NCI-H69 (cell line): ENCODE measurements around the gene CLTCL1.
A peak's percentile ranks its signal among the peaks of the same experiment; 100 is the strongest.

Source experiments
- DNase-seq: peaks from one replicate; lab custom pipeline; 2025; lab: John Stamatoyannopoulos, UW

The CLTCL1 gene

DNA sequence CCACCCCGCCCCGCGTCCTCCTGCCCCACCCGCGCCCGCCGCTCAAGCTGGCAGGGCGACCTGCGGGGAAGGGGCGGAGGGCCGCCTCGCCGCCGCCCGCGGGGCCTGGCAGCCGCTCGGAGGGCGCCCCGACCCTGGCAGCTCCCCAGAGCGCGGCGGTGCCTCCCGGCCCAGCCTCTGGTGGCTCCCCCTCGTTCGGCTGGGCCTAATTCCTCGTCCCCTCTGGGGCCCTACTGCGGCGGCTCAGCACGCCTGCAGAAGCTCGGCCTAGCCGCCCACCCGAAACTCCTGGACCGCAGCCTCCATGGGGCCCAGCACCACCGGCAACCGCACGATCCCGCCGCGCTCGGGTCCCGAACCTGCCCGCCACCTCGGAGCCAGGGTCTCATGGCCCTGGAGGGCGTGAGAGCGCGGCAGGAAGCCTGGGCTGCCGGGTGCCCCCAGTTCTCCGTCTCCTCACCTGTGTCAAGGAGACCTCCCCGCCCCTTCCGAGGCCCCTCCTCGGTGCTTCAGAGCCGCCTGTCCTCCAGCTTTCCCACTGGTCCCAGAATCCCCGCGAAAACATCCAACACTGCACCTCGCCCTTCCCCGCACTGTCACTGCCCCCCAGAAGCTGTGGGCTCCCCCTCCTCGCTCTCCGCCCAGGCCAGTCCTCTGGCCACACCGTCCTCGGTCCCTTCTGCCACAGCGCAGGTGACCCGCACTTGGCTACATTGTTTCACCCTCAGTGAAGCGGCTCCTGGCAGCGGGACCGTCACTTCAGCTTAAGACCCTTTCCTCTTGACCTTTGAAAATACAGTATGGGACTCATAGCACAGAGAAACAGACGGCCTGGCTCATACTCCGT lies 140.8 kb downstream of the CLTCL1 start:
- no peak for DNase-seq

DNA sequence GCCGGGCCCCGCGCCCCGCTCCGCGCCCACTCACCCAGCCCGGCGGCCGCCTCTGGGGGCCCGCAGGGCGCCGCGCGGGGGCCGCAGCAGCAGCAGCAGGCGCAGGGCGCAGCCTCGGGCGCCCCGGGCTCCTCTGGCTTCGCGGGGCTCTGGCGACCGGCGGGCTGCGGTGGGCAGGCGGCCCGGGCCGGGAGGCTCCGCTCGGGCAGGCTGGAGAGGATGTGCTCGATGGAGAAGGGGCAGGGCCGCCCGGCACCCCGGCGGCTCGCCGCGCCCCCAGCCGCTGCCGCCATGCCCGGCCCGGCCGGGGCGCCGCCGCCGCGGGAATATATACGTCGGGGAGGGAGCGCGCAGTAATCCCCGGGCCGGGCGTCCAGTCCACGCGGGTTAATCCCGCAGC lies 141.5 kb downstream of the CLTCL1 start, which contains the start of gene GSC2:
Gene GSC2, minus strand, starts transcription at position 302 of the 400 bp plus-strand sequence. Its CDS starts 9 bp downstream, at position 293.
- DNase-seq = peak; percentile 45

DNA sequence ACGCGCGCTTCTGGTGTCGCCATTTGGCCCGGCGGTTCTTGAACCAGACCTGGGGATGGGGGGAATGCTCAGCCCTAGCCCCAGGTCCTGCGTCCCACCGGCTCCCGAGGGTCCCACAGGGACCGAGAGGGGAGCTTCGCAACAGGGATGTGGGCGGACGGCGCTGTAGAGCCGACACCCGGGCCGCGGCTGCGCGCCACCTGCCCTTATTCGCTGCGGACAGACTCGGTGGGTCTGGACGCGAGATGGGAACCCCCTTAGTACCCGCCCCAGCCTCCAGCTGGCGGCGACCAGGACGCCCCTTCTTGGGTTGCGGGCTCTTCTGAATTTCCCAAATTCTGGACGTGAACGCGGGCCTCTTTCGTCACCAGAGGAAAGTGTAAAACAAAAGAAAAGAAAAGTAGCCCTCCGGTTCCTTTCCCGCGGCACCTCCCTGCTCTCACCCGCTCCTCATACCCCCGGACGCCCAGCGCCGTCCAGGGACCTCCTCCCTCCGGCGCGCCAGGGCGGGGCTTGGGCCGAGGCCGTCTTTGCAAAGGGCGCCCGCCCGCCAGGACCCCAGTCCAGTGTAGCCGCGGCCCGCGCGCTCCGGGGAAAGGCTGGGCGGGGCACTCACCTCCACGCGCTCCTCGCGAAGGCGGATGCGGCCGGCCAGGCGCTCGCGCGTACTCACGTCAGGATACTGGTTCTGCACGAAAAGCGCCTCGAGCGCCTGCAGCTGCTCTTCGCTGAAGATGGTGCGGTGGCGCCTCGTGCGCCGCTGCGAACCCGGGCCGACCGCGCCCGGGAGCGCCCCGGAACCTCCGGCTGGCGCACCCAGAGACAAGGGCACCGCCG lies 142.3 kb downstream of the CLTCL1 start:
- DNase-seq = peak; percentile 77

DNA sequence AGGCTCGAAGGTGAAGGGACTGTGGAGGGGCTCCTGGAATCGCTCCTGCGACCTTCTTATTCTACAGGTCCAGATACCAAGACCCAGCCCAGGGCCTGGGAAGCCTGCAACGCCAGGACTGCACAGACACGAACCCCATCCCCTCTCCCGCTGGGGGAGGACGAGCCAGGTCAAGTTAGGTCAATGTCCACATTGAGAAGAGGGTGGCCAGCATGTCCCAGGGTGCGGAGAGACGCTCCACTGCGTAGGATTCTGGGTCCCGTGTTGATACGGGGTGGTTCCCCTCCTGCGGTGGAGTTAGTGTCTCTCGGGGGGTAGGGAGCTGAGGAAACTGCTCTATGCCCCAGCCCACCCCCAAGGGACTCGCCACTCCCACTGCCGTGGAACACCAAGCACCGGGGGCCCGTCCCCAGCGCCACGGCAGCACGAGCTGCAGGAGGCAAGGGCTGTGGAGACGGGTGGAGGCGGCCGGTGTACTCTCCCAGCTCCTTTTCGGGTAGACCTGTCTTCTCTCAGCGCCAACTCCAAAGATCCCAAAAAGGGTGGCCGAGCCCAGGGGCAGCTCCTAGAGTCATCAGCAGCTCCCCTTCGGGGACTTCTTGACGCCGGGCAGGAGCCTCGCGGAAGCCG lies 143.0 kb downstream of the CLTCL1 start:
- no peak for DNase-seq

DNA sequence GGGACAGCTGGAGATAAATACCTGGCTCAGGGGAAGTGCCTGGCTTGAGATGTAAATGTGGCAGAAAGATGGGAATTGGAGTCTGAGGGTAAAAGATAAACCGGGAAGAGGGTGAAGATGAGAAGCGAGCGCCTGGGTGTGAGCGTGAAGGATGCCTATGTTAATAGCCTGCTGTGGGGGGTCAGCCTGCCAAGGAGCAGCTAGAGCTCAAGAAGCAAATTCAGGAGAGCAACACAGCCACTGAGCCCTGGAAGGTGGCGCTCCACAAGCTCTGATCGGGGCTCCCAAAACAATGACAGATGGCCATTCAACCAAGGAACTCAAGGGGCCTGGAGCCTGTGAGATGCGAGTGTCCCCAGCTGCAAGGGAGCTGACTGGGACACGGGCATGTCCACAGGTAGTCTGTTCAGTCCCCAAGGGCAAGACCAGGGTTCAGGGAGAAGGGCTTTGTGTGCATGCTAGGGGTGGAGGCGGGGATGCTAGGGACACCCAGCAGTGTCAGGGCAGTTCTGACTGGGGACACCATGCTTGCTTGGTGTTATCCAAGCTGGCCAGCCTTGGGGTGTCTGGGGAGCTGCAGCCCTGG lies 144.2 kb downstream of the CLTCL1 start:
- no peak for DNase-seq

DNA sequence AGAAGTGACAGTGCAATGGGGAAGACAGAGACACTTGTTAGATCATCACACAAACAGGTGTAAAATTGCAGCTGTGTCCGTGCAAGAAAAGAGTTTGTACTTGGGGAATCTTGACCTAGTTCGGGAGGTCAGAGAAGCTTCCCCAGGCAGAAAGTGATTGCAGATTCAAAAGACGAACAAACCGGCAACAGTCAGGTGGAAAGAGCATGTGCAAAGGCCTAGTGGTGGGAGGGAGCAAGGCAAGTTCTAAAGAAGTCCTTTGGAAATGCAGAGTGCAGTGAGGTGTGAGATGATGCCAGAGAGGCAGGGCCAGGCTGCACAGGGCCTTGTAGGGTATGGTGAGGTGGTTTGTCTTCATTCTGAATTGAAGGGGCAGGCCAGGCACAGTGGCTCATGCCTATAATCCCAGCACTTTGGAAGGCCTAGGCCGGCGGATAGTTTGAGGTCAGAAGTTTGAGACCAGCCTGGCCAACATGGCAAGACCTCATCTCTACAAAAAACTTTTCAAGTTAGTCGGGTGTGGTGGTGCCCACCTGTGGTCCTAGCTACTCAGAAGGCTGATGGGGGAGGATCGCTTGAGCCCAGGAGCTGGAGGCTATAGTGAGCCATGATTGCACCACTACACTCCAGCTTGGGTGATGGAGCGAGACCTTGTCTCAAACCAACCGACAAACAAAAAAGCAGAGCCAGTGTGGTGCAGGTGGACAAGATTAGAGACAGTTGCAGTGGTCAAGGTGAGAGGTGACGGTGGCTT lies 145.1 kb downstream of the CLTCL1 start:
- DNase-seq = no peak

DNA sequence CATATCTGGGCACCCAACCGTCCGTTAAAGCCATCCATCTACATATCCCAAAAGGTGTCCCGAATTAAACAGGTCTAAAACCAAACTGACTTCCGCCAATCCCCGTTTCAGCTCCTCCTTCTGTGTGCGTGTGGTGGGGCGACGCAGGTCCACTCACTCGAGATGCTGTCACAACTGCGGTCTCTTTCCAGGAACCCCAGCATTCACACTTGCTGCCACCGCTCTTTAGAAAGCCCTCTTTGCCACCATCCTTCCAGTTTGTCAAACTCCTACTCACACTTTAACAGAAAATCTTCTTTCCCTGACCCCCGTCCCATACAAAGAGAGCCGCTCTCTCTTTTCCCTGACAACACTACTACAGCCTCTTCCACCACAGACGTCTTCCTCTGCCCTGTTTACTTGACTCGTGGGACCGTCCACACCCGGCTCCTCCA lies 147.5 kb downstream of the CLTCL1 start:
- DNase-seq = no peak

DNA sequence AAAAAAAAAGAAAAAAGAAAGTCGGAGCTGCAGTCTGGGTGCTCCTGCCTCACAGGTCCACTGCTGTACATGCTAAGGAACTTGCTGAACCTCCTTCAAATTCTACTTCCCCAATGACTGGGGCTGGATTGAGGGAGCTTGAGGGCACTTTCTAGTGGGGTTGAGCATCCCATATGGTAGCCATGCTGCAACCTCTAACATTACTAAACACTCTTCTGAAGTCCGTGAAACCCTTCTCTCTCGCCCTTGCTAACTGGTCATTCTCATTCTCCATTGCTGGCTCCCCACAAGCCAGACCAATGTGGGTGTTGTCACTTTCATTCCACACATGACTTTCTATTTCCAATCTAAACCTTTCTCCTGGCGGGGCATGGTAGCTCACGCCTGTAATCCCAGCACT lies 148.3 kb downstream of the CLTCL1 start:
- no peak for DNase-seq

DNA sequence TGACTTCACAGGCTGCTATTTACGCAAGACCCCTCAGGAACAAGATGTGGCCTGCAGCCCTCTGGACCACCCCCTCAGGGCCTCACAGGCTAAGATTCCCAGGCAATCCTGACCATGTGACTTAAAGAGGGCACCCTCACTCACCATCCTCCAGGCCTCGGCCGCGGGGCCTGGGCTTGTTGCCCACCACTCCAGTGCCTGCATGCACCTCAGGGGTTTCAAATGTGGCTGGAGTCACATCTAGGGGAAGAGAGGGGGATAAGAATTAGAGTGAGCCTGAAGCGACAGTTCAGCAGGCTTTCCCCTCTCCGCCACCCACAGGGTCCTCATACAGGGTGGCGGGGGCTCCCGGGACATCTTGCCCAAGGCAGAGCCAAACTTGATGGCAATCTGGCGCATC lies 149.1 kb downstream of the CLTCL1 start:
- DNase-seq = no peak

DNA sequence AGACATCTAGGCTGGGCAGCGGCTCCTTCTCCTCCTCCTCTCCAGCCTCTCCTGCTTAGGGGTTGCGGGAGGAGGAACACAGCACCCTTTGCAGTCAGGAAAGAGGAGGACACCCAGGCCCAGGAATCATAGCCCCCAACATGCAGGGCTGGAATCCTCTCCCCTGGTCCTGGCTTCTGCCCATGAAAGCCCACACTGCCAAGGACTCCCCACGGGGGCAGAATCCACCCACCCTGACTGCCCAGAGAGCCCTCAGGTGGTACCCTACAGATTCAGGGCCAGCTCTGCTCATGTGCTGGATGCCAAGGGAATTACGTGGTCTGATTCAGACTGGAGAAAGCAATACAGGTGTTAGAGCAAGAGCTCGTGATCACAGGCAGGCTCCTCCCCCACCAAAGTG lies 151.5 kb downstream of the CLTCL1 start:
- DNase-seq = no peak

DNA sequence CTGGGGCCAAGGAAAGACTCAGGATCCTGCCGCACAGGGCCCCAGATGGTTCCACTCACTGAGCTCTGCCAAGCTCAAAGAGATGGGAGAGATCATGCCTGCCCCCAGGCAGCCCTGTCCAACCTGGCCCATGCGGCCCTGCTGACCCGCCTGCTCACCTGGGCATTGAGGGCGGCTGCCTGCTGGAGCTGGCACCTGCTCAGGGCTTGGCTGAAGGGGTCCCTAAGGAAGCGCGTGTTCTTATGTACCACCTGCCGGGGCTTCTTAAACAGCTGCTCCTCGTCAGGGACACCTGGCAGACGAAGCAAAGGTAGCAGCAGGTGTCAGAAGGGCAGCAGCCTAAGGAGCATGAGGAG lies 152.5 kb downstream of the CLTCL1 start:
- DNase-seq = no peak

DNA sequence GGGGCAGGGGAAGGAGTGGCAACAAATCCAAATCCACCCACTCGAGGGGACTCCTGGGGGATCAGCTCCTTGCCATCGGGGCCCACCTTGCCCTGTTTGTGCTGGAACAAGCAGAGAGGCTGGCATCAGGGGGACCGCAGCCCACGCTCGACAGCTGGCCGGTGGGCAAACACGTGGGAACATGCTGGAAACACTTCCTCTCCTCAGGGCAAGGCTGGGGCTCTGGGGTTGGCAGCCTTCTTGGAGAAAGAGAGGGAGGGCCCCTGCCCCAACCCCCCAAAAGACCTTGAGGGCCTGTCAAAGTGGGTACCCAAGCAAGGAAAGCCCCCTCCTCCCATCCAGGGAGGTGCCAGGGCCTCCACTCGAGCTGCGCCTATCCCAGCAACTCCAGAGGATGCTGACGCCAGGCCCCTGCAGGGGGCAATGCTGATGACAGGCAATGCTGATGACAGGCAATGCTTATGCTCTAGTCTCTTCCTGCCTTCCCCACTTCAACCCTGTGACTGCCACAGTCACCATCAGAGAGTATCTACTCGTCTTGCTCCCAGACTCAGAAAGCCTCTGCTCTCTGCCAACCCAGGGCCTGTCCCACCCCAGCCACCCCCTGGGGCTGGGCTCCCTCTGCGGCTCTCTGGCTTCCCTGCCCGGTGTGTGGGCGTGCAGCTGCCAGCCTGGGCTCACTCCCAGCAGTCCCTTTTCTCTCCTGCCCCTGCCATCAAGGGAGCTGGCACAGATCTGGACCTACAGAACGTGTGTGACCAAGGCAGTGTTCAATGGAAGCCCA lies 153.1 kb downstream of the CLTCL1 start:
- no peak for DNase-seq

DNA sequence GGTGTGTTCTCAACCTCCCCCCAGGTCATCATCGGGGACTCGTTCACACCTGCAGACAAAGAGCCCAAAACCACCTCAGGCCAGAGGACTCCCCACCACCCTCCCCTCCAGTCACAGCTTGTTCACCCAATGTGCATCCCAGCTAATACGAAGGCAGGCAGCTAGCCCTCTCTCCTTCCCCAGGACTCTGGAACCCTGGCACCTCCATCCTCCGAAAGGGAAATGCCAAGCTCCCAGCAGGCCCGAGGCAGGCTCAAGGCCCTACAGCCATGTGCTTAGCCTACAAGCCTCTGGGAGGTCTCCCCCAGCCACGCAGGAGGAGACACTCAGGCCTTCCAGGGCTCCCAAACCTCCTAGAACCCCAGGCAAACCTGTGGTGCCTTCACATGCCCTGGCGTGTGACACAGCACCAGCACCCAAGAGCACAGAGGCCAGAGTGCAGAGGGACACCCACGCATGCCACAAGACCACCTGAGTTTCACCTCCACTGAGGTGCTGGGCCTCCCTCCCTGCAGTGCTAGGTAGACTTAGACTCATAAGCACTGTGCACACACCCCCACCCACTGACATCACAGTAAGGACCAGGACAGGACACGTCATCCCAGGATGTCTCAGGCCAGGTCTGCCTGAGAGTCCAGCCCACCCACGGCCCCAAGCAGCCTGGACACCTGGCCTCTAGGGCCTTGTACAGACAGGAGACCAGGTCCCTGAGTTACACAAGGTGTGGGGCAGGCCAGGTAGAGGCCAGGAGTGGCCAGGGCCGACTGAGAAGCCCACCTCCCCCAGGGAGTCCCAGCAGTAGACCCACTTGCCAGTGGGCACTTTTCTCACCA lies 153.9 kb downstream of the CLTCL1 start:
- no peak for DNase-seq

DNA sequence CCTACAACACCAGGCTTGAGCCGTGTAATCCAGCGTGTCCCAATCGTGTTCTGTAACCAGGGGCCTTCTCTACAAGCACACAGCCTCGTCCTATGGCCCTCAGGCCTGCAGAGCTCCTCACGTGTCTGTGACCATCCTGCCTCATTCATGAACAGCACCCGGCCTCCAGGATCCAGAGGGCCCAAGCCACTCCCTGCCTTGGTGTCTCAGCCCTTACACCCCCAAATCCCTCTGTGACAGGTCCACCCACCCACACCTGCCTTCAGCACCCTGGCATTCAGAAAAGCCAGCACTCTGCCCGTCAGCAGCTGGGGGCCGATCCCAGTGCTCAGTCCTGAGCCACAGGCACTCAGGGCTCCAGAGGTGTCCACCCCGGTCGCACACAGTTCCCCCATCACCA lies 154.6 kb downstream of the CLTCL1 start:
- no peak for DNase-seq

DNA sequence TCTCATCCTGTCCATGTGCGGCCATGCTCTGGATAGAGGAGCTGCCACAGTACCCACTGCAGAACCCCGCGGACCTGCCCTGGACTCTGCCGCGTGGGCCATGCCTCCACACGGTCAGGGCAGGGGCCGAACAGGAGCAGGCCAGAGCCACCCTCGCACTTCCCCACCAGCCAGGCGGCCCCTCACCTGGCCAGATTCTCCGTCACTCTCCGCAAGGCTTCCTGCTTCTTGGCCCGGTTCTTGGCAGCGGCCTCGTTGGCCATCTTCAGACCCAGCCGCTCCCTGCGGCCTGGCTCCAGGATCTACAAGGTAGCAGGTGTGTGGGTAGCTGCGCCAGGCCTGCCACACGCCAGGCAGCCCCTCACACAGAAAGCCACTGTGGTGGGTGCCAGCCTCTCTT lies 156.6 kb downstream of the CLTCL1 start:
- DNase-seq = no peak

DNA sequence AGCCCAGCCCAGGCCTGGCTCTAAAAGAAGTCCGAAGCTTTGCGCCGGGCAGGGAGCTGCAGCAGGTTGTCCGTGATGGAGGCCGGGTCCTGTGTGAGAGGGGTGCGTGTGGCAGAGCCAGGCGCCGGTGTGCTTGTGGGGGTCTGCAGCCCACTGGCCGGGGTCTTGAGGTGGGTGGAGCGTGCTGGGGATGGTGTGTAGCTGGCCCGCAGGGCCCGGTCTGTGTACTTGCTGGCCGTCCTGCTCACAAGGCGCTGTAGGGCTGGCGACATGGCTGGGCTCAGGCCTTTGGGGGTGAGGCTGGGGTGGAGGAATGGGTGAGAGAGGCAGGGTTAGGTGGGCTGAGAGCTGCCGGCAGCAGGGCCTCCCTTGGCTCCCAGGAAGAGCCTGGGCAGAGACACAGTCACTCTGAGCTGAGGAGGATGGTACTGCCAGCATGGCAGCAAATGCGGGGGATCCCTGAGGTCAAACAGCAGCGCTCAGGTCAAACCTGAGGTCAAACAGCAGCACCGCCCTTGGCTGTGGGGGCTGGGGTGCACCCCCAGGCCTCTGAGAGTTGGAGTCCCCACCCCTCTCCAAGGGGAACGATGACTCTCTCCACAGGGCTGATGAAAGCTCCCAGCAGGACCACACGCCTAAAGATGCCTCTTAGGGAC lies 157.2 kb downstream of the CLTCL1 start:
- DNase-seq = no peak

DNA sequence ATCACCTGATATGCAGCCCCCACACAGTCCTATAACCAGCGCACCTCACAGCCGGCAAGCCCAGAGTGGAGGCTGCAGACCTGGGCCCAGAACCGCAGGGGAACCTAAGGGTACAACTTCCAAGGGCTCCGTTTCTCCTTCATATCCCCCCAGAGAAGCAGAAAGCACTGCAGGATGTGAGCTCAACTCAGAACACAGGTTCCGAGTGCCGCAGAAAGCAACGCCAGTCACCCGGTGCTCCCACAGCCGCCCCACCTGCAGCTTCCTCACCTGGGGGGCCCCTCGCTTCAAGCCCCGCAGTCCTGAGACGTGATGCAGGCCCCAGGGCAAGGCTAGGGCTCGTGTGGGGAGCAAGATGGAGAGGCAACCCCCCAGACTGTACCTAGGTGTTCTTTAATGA lies 158.0 kb downstream of the CLTCL1 start:
- no peak for DNase-seq

DNA sequence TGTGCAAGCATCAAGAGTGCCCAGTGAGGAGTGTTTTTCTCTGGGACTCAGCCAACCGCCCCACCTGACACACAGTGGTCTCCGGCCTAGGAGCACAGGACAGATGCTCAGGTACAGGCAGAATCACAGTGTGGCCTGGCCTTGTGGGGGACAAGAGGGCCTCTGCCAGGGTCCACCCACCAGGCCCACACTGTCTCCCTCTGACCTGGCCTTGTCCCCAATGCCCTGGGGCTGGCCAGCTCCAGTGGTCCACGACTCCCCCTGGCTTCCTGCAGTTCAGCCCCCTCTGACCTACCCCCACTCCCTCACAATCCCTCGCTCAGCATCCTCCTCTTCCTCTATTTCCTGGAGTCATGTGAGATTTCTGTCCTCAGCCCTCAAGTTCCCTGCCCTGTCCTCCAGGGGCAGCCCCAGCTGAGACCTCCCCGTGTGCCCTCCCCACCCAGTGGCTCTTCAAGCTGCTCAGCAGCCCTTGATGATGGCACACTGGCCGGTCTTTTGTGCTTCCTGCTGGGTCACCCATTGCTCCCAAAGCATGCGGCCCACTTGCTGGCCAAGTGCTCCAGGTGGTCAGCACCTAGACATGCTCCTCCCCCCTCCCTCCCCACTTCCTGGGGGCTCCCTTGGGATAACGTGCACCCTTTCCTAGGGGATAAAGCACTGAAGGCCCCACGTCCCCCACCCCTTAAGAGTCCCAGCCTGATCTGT lies 158.7 kb downstream of the CLTCL1 start:
- DNase-seq = no peak

DNA sequence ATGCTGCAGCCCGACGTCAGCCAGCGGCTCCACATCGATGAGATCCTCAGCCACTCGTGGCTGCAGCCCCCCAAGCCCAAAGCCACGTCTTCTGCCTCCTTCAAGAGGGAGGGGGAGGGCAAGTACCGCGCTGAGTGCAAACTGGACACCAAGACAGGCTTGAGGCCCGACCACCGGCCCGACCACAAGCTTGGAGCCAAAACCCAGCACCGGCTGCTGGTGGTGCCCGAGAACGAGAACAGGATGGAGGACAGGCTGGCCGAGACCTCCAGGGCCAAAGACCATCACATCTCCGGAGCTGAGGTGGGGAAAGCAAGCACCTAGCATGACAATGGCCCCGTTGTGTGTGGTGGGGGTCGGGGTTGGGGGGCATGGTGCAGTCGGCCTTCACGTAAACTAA lies 159.4 kb downstream of the CLTCL1 start:
- no peak for DNase-seq
